Measurements from ENCODE around the gene USP24.
"Not testable (repeated sequence)": the region's sequence is repeated elsewhere in the genome, so short reads cannot be mapped to it uniquely, and the experiment has no call there.

The USP24 gene

GRCh38 chr1:55035904-55036303 lies 179.3 kb downstream of the USP24 start:
- no peak for FAIRE-seq
- TF ChIP-seq POLR2A (IDR thresholded peaks at IDR 0.05; ENCODE audit: low read depth, low read length) (no peak), TAF1 (IDR thresholded peaks at IDR 0.05; ENCODE audit: borderline replicate concordance, low read depth, low read length) (no peak), POLR2AphosphoS5 (IDR thresholded peaks at IDR 0.05; ENCODE audit: low read depth, low read length) (no peak)
- no peak for DNase-seq (ENCODE audit: insufficient read length)

DNA sequence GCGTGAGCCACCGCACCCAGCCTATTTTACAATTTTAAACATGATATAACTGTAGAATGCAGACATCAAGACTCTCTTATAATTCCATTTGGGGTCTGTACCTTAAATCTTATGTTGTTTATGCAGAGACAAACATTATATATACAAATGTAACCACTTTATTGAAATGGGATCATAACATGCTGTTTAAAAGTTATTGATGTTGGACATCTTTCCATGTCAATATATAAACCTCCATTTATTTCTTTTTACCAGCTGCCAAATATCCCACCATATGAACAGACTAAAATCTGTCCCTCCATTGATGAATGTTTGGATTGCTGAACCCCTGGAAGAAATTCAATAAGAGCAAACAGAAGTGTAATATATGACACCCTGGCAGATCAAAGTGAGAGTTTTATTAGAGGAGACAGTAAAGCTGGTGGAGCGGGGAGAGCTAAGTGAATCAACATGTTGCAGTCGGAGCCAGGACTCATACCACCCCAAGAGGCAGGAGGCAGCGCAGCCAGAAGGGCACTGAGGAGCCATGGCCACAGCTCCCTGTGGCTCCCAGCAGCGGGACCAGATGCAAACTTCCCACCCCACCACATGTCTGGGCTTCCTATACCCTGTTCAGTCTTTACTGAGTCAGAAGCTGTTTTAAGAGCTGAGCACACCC lies 180.6 kb downstream of the USP24 start:
- no peak for DNase-seq (ENCODE audit: insufficient read length)
- FAIRE-seq, result no peak
- TF ChIP-seq TAF1 (IDR thresholded peaks at IDR 0.05; ENCODE audit: borderline replicate concordance, low read depth, low read length) (no peak), POLR2A (IDR thresholded peaks at IDR 0.05; ENCODE audit: low read depth, low read length) (no peak), POLR2AphosphoS5 (IDR thresholded peaks at IDR 0.05; ENCODE audit: low read depth, low read length) (no peak)

DNA sequence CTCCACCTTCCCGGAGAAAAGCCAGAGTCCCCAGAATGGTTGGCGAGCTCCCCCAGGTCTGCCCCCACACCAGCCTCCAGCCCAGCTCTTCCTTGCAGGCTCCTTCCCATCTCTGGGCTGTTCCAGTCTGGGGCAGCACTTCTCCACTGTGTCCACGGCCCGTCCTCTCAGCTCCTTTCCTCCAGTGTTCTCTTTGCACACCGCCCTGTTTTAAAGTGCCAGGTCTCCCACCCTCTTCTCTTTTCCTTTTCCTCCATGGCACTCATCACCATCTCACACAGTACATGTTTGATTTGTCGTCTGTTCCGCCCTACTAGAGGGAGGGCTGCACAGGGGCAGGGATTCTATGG lies 181.9 kb downstream of the USP24 start:
- no peak for FAIRE-seq

DNA sequence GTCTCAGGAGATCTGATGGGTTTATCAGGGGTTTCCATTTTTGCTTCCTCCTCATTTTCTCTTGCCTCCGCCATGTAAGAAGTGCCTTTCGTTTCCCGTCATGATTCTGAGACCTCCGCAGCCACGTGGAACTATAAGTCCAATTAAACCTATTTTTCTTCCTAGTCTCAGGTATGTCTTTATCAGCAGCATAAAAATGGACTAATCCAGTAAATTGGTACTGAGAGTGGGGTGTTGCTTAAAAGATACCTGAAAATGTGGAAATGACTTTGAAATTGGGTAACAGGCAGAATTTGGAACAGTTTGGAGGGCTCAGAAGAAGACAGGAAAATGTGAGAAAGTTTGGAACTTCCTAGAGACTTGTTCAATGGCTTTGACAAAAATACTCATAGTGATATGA lies 184.1 kb downstream of the USP24 start:
- FAIRE-seq; DNase-seq (ENCODE audit: insufficient read length): not testable (repeated sequence)

More for the DNA sequence above, 181.9 kb downstream of the USP24 start:
- TF ChIP-seq POLR2AphosphoS5 (IDR thresholded peaks at IDR 0.05; ENCODE audit: low read depth, low read length), result no peak
- no peak for TF ChIP-seq POLR2A (IDR thresholded peaks at IDR 0.05; ENCODE audit: low read depth, low read length)
- TF ChIP-seq TAF1 (IDR thresholded peaks at IDR 0.05; ENCODE audit: borderline replicate concordance, low read depth, low read length), result no peak
- no peak for DNase-seq (ENCODE audit: insufficient read length)

DNA sequence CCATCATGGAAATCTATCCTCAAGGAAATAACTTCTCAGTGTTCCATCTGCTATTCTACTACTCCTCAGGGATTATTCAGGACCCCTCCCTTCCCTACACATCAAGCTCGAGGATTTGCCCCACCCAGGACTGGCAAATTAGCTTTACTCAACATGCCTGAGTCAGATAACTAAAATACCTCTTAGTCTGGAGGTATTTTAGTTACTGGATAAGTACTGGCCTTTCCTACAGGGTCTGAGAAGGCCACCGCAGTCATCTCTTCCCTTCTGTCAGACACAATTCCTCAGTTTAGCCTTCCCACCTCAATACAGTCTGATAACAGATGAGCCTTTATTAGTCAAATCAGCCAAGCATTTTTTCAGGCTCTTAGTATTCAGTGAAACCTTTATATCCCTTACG lies 188.5 kb downstream of the USP24 start:
- FAIRE-seq; DNase-seq (ENCODE audit: insufficient read length): not testable (repeated sequence)

DNA sequence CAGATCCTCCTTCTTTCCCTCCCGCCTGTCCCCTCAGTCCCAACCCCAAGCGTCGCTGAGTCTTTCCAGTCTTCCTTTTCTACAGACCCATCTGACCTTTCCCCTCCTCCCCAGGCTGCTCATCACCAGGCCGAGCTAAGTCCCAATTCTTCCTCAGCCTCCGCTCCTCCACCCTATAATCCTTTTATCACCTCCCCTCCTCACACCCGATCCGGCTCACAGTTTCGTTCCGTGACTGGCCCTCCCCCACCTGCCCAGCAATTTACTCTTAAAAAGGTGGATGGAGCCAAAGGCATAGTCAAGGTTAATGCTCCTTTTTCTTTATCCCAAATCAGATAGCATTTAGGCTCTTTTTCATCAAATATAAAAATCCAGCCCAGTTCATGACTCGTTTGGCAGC lies 191.0 kb downstream of the USP24 start:
- not testable (repeated sequence) for DNase-seq (ENCODE audit: insufficient read length); FAIRE-seq

DNA sequence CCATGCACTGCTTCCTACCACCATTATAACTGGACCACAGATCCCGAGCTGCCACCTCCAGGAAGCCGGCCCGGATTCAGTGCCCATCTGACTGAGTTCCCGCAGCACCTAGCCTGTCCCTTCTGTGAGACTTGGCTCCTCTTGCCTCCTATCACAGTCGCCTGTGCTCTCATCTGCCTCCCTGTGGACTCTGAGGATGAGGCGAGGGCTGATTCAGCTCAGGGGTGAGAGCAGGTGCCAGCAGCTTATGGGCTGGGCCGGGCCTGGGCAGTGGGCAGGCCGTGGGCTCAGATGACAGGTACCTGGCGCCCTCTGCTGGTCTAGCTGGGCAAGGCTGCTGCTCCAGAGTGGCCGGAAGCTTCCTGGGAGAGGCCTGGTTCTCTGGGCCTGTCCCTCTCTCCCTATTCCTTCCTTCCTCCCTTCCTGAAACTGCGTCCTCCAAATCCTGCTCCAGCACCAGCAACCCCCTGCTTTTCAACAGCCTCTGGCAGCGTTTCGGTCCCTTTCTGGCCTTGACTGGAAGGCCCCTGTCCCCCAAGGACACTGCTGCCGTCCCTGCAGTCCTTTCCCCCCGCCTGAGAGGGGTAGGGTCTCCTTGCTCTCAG lies 193.1 kb downstream of the USP24 start:
- FAIRE-seq (peak; percentile 87), DNase-seq (ENCODE audit: insufficient read length) (peak; percentile 78)
- TF ChIP-seq POLR2A (IDR thresholded peaks at IDR 0.05; ENCODE audit: low read depth, low read length) (no peak), TAF1 (IDR thresholded peaks at IDR 0.05; ENCODE audit: borderline replicate concordance, low read depth, low read length) (no peak), POLR2AphosphoS5 (IDR thresholded peaks at IDR 0.05; ENCODE audit: low read depth, low read length) (no peak)

DNA sequence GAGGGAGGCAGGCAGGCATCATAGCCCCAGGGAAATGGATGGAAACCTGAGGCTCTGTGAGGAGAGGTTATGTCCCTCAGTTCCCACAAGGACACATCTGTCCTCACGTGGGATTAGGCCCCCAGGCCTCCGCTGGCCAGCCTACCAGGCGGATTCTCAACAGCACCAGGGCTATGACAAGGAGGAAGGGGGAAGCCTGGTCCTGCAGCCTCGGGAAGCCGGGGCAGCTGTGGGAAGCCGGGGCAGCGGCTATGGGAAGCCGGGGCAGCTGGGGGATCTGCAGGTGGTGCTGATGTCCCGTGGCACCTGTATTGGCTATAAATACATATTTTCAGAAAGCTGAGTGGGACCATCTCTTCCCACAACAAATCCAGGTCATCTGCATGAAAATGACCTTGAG lies 196.8 kb downstream of the USP24 start:
- no peak for TF ChIP-seq POLR2A (IDR thresholded peaks at IDR 0.05; ENCODE audit: low read depth, low read length)
- no peak for FAIRE-seq
- no peak for DNase-seq (ENCODE audit: insufficient read length)
